ENCODE measurements around the gene KRTAP10-12. TPM values are rescaled to one million over a fixed set of nuclear protein-coding genes. Genes with fewer than 3 reads are reported as not detected.
"Not testable (repeated sequence)": the region's sequence is repeated elsewhere in the genome, so short reads cannot be mapped to it uniquely, and the experiment has no call there.

The KRTAP10-12 gene
- total RNA-seq, 2 experiments from 2014 or later: not detected

GRCh38 chr21:44658541-44658910, 38.4 kb upstream of the KRTAP10-12 start:
- peak overlapping the region; percentile 73 to 75 for H3K27ac ChIP-seq (ENCODE audit: low read depth in 1 of 2, low read length in 2 of 2)
- no peak overlapping the region for H3K4me3 ChIP-seq (ENCODE audit: low read length)
- H3K4me1 Mint-ChIP-seq (ENCODE audit: low read depth): peaks cover 57% of the 10 kb centered on the region
- peak overlapping the region; percentile 92 for H3K27ac Mint-ChIP-seq
- no peaks in the 10 kb centered on the region for H3K36me3 ChIP-seq (ENCODE audit: insufficient read depth, low read length)
- TF ChIP-seq CTCF (IDR thresholded peaks at IDR 0.05): no peak
- ChIA-PET POLR2A (interaction anchor here (1.2 to 2.1 kb wide), 7 partner anchors 9 to 215 kb away, joined by 4 to 40 read pairs (median 9); partner anchors contain the start of genes KRTAP12-2, PTTG1IP and TSPEAR), CTCF (interaction anchor here (0.9 kb wide), 1 partner anchor 60 kb away, joined by 3 read pairs; no protein-coding TSS in a partner anchor)
- peaks cover 25% of the 10 kb centered on the region for H3K9me3 Mint-ChIP-seq
- intact Hi-C loops (cut with DNase I, micrococcal nuclease): loop anchor here in 1 of 2 experiments (5.0 kb wide), 1 partner anchor 111 kb away; no protein-coding TSS in a partner anchor
- no peaks in the 10 kb centered on the region for H3K27me3 Mint-ChIP-seq
- no peaks in the 10 kb centered on the region for H3K27me3 ChIP-seq (ENCODE audit: control insufficient read depth in 1 of 2, insufficient read depth in 2 of 2, low read length in 2 of 2)
- DNase-seq: peak in 1 of 14 experiments; percentile 7
- ATAC-seq (ENCODE audit: poor library complexity): no peak
- H3K4me3 Mint-ChIP-seq: peak overlapping the region; percentile 43
- peaks cover 14 to 33% of the 10 kb centered on the region in 2 experiments for H3K9me3 ChIP-seq (ENCODE audit: control insufficient read depth in 1 of 2, insufficient read depth in 1 of 2, low read length in 2 of 2)
- H3K36me3 Mint-ChIP-seq (ENCODE audit: low read depth): peaks cover 41% of the 10 kb centered on the region
- H3K4me1 ChIP-seq (ENCODE audit: insufficient read depth, low read length): peaks cover 58% of the 10 kb centered on the region

GRCh38 chr21:44658913-44659595, 37.9 kb upstream of the KRTAP10-12 start:
- no peak overlapping the region for H3K4me3 ChIP-seq (ENCODE audit: low read length)
- peaks cover 14 to 28% of the 10 kb centered on the region in 2 experiments for H3K9me3 ChIP-seq (ENCODE audit: control insufficient read depth in 1 of 2, insufficient read depth in 1 of 2, low read length in 2 of 2)
- peaks cover 52% of the 10 kb centered on the region for H3K4me1 Mint-ChIP-seq (ENCODE audit: low read depth)
- H3K36me3 ChIP-seq (ENCODE audit: insufficient read depth, low read length): no peaks in the 10 kb centered on the region
- ATAC-seq (ENCODE audit: poor library complexity) (peak; percentile 14), DNase-seq (peak in 6 of 14 experiments; percentile 7 to 82 (median 46))
- CTCF ChIA-PET: no interaction called here
- peak overlapping the region; percentile 92 for H3K27ac Mint-ChIP-seq
- intact Hi-C loops (cut with DNase I, micrococcal nuclease): loop anchor here in 1 of 2 experiments (5.0 kb wide), 1 partner anchor 112 kb away; no protein-coding TSS in a partner anchor
- H3K27me3 ChIP-seq (ENCODE audit: control insufficient read depth in 1 of 2, insufficient read depth in 2 of 2, low read length in 2 of 2): no peaks in the 10 kb centered on the region
- peak overlapping the region; percentile 73 to 75 for H3K27ac ChIP-seq (ENCODE audit: low read depth in 1 of 2, low read length in 2 of 2)
- no peaks in the 10 kb centered on the region for H3K27me3 Mint-ChIP-seq
- H3K36me3 Mint-ChIP-seq (ENCODE audit: low read depth): peaks cover 36% of the 10 kb centered on the region
- no peak for TF ChIP-seq CTCF (IDR thresholded peaks at IDR 0.05)
- H3K4me3 Mint-ChIP-seq: peak overlapping the region; percentile 43
- peaks cover 53% of the 10 kb centered on the region for H3K4me1 ChIP-seq (ENCODE audit: insufficient read depth, low read length)
- POLR2A ChIA-PET: interaction anchor here (1.8 to 2.1 kb wide), 3 partner anchors 8 to 52 kb away, joined by 7 to 40 read pairs (median 18); partner anchors contain the start of genes KRTAP12-2 and TSPEAR
- peaks cover 24% of the 10 kb centered on the region for H3K9me3 Mint-ChIP-seq

GRCh38 chr21:44661567-44661966, 35.4 kb upstream of the KRTAP10-12 start:
- intact Hi-C loops (cut with DNase I, micrococcal nuclease); H3K27ac Mint-ChIP-seq; H3K36me3 ChIP-seq (ENCODE audit: insufficient read depth, low read length); H3K4me3 ChIP-seq (ENCODE audit: low read length); POLR2A ChIA-PET; H3K27ac ChIP-seq (ENCODE audit: low read depth in 1 of 2, low read length in 2 of 2); H3K27me3 Mint-ChIP-seq; ATAC-seq (ENCODE audit: poor library complexity); CTCF ChIA-PET; H3K4me3 Mint-ChIP-seq; H3K27me3 ChIP-seq (ENCODE audit: control insufficient read depth in 1 of 2, insufficient read depth in 2 of 2, low read length in 2 of 2); DNase-seq: not testable (repeated sequence)
- Mint-ChIP-seq H3K4me1 (ENCODE audit: low read depth) (peaks cover 38% of the 10 kb centered on the region), H3K36me3 (ENCODE audit: low read depth) (peaks cover 26% of the 10 kb centered on the region), H3K9me3 (peaks cover 21% of the 10 kb centered on the region)
- peaks cover 31% of the 10 kb centered on the region for H3K4me1 ChIP-seq (ENCODE audit: insufficient read depth, low read length)
- peaks cover 5 to 11% of the 10 kb centered on the region in 2 experiments for H3K9me3 ChIP-seq (ENCODE audit: control insufficient read depth in 1 of 2, insufficient read depth in 1 of 2, low read length in 2 of 2)

Measured in CD4-positive, alpha-beta T cell (primary cell).